ENCODE measurements around the gene CD300LG. TPM values are rescaled to one million over a fixed set of nuclear protein-coding genes. Genes with fewer than 3 reads are reported as not detected.
"Not testable (repeated sequence)": the region's sequence is repeated elsewhere in the genome, so short reads cannot be mapped to it uniquely, and the experiment has no call there.

Gene CD300LG
- under 1 TPM in 5 of 6 experiments, not detected in 1; 0.12 to 0.73 (median 0.55) TPM for total RNA-seq
- long read RNA-seq, result 0 reads

GRCh38 chr17:43846963-43847371 is at the start of gene CD300LG:
Gene CD300LG, plus strand, starts transcription at chr17:43847176. Its CDS starts 41 bp downstream, at chr17:43847217.
- ATAC-seq (peak in 3 of 4 donors; percentile 49 to 65 (median 56)), DNase-seq (peak in 1 of 3 donors; percentile 43)
- no peaks in the 10 kb centered on the region for H3K27me3 ChIP-seq
- TF ChIP-seq POLR2A (IDR thresholded peaks at IDR 0.05), result no peak
- TF ChIP-seq, protein P1, sequence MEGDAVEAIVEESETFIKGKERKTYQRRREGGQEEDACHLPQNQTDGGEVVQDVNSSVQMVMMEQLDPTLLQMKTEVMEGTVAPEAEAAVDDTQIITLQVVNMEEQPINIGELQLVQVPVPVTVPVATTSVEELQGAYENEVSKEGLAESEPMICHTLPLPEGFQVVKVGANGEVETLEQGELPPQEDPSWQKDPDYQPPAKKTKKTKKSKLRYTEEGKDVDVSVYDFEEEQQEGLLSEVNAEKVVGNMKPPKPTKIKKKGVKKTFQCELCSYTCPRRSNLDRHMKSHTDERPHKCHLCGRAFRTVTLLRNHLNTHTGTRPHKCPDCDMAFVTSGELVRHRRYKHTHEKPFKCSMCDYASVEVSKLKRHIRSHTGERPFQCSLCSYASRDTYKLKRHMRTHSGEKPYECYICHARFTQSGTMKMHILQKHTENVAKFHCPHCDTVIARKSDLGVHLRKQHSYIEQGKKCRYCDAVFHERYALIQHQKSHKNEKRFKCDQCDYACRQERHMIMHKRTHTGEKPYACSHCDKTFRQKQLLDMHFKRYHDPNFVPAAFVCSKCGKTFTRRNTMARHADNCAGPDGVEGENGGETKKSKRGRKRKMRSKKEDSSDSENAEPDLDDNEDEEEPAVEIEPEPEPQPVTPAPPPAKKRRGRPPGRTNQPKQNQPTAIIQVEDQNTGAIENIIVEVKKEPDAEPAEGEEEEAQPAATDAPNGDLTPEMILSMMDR (IDR thresholded peaks at IDR 0.05), result no peak
- H3K9me3 ChIP-seq, result no peaks in the 10 kb centered on the region
- no peaks in the 10 kb centered on the region for H3K36me3 ChIP-seq
- peak within 1 kb of the TSS in 1 of 3 donors; percentile 10 for H3K27ac ChIP-seq
- intact Hi-C loops (cut with DNase I), result loop anchor here (10.0 kb wide), 3 partner anchors 62 to 152 kb away; partner anchors contain the start of gene CFAP97D1 (in 1 of the 2)
- H3K4me3 ChIP-seq, result no peak within 1 kb of the TSS
- peaks cover 0 to 11% (median 2%) of the 10 kb centered on the region in 4 donors for H3K4me1 ChIP-seq
- WGBS (ENCODE audit: insufficient coverage, low coverage, low lambda C conversion rate, missing lambda C conversion rate), result no CpG with 5 or more reads among the region's 17 CpGs

GRCh38 chr17:43798024-43798423 is 49.0 kb upstream of the CD300LG start:
- H3K36me3 ChIP-seq; H3K27me3 ChIP-seq; DNase-seq; H3K9me3 ChIP-seq; intact Hi-C loops (cut with DNase I); H3K4me3 ChIP-seq; H3K4me1 ChIP-seq; H3K27ac ChIP-seq; ATAC-seq: not testable (repeated sequence)
- 68% methylated on average over 6 of the region's 9 CpGs for WGBS (ENCODE audit: insufficient coverage, low coverage, low lambda C conversion rate, missing lambda C conversion rate)

GRCh38 chr17:43799047-43799446 is 47.9 kb upstream of the CD300LG start:
- no peak for TF ChIP-seq POLR2A (IDR thresholded peaks at IDR 0.05)
- TF ChIP-seq, protein P1 (IDR thresholded peaks at IDR 0.05), result no peak
- Histone ChIP-seq H3K9me3 (no peaks in the 10 kb centered on the region), H3K4me3 (no peak overlapping the region), H3K27ac (no peak overlapping the region), H3K4me1 (no peaks in the 10 kb centered on the region), H3K27me3 (no peaks in the 10 kb centered on the region), H3K36me3 (no peaks in the 10 kb centered on the region)
- DNase-seq, result no peak
- WGBS (ENCODE audit: insufficient coverage, low coverage, low lambda C conversion rate, missing lambda C conversion rate), result 64% methylated on average over 1 of the region's 2 CpGs
- intact Hi-C loops (cut with DNase I), result no loop called here
- ATAC-seq, result no peak

DNA sequence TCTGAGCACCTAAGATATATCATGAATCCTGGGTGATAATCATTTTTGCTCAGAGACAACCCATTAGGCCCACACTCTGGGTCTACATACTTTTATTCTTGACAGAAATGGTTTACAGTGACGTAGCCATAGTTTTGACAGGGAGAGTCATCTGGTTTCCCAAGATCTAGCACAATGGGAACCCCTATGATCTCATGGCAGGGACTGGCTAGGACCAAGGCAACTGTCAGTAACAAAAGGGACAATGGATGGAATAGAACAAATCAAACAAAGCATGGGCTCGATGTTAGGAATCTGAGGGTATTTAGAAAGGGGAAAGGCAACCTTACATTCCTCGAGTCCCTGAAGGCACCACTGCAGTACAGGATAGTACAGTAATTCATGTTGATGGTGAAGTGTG is 46.2 kb upstream of the CD300LG start:
- Histone ChIP-seq H3K27me3 (no peaks in the 10 kb centered on the region), H3K4me3 (no peak overlapping the region), H3K27ac (no peak overlapping the region), H3K36me3 (no peaks in the 10 kb centered on the region), H3K4me1 (no peaks in the 10 kb centered on the region), H3K9me3 (no peaks in the 10 kb centered on the region)
- TF ChIP-seq POLR2A (IDR thresholded peaks at IDR 0.05), result no peak
- TF ChIP-seq, protein P1 (IDR thresholded peaks at IDR 0.05), result no peak
- WGBS (ENCODE audit: insufficient coverage, low coverage, low lambda C conversion rate, missing lambda C conversion rate), result 82% methylated on average over 2 of the region's 3 CpGs
- no peak for ATAC-seq
- DNase-seq, result no peak
- intact Hi-C loops (cut with DNase I), result no loop called here

GRCh38 chr17:43801844-43802243 is 45.1 kb upstream of the CD300LG start:
- TF ChIP-seq, protein P1 (IDR thresholded peaks at IDR 0.05), result no peak
- no peak for TF ChIP-seq POLR2A (IDR thresholded peaks at IDR 0.05)
- H3K36me3 ChIP-seq, result no peaks in the 10 kb centered on the region
- no peaks in the 10 kb centered on the region for H3K4me1 ChIP-seq
- ATAC-seq (no peak), DNase-seq (no peak)
- no peak overlapping the region for H3K4me3 ChIP-seq
- intact Hi-C loops (cut with DNase I), result no loop called here
- no peak overlapping the region for H3K27ac ChIP-seq
- no peaks in the 10 kb centered on the region for H3K27me3 ChIP-seq
- no peaks in the 10 kb centered on the region for H3K9me3 ChIP-seq
- 55% methylated on average over 3 of the region's 3 CpGs for WGBS (ENCODE audit: insufficient coverage, low coverage, low lambda C conversion rate, missing lambda C conversion rate)

Measured in right lobe of liver (tissue), 6 donors.